Caco-2 (cell line): ENCODE data around the gene COL17A1. TPM values are rescaled to one million over a fixed set of nuclear protein-coding genes. Genes with fewer than 3 reads are reported as not detected.

ENCODE experiments used
- BruUV-seq: library from RNA; stranded (reverse); fragments of 400-500 nt; replicated peaks from 2 replicates; lab custom pipeline; 2021; lab: Mats Ljungman, UMichigan
- CTCF ChIA-PET: fragments of 300-600 bp; sonication (Branson Sonifier 250); formaldehyde crosslinking; loops from one replicate; lab custom pipeline; 2022; ENCODE audit warnings: antibody characterized with exemption; lab: Charles Lee
- POLR2A ChIA-PET: fragments of 300-600 bp; sonication (Branson Sonifier 250); formaldehyde crosslinking; loops from one replicate; lab custom pipeline; 2022; ENCODE audit warnings: antibody characterized with exemption; lab: Charles Lee
- DNase-seq, 2 experiments: peaks; one replicate each; pipeline versions ENCODE4 v3.0.0 to v3.0.0-alpha.2; 2020 to 2022
- H3K27me3 ChIP-seq: replicated peaks from 2 replicates; pipeline ENCODE4 v1.6.0; 2011; ENCODE audit warnings: low read length; ENCODE audit not compliant: control insufficient read depth, insufficient read depth
- H3K36me3 ChIP-seq: 2 replicates; pipeline ENCODE4 v1.5.1; 2011; ENCODE audit warnings: low read length; ENCODE audit not compliant: control insufficient read depth, insufficient read depth
- H3K4me1 ChIP-seq: fragments of 250-450 bp; sonication (Bioruptor Pico); 2 replicates; pipeline ENCODE4 v1.5.1; 2020; ENCODE audit warnings: mild to moderate bottlenecking
- H3K4me3 ChIP-seq: 2 replicates; pipeline ENCODE4 v1.5.1; 2011; ENCODE audit warnings: low read depth, mild to moderate bottlenecking, control low read depth, low read length
- H3K9me3 ChIP-seq: fragments of 250-450 bp; sonication (Bioruptor Pico); 2 replicates; pipeline ENCODE4 v1.5.1; 2020; ENCODE audit warnings: mild to moderate bottlenecking, moderate library complexity
- H3K27ac Mint-ChIP-seq: one replicate; pipeline ENCODE4 v1.8.0; 2022; ENCODE audit warnings: mixed read lengths; ENCODE audit not compliant: unreplicated experiment
- H3K27me3 Mint-ChIP-seq: one replicate; pipeline ENCODE4 v1.8.0; 2022; ENCODE audit warnings: mixed read lengths; ENCODE audit not compliant: insufficient read depth, unreplicated experiment
- H3K36me3 Mint-ChIP-seq: one replicate; pipeline ENCODE4 v1.8.0; 2022; ENCODE audit warnings: mild to moderate bottlenecking, mixed read lengths; ENCODE audit not compliant: insufficient read depth, unreplicated experiment
- H3K4me1 Mint-ChIP-seq: one replicate; pipeline ENCODE4 v1.8.0; 2022; ENCODE audit warnings: low read depth, mixed read lengths; ENCODE audit not compliant: unreplicated experiment
- H3K4me3 Mint-ChIP-seq: one replicate; pipeline ENCODE4 v1.8.0; 2022; ENCODE audit warnings: mild to moderate bottlenecking, moderate library complexity, mixed read lengths; ENCODE audit not compliant: unreplicated experiment
- H3K9me3 Mint-ChIP-seq: one replicate; pipeline ENCODE4 v1.8.0; 2022; ENCODE audit warnings: mixed read lengths; ENCODE audit not compliant: unreplicated experiment
- intact Hi-C: fragments of 100-400 bp; cut with micrococcal nuclease; formaldehyde crosslinking; loops from one replicate; pipeline ENCODE4 v1.10.0; 2022; ENCODE audit not compliant: unreplicated experiment
- total RNA-seq: library from RNA; stranded (reverse); gene quantifications from 2 replicates; pipeline ENCODE4 v1.2.3, GENCODE V29; 2022
- TF ChIP-seq, protein P1 (sequence below), 2 experiments: fragments of 200-600 bp in 1 of 2; IDR thresholded peaks; 1 replicate in 1 of 2; 2 replicates in 1 of 2; pipeline versions ENCODE4 v1.5.1 to v1.8.0; 2011 to 2022; ENCODE audit warnings: antibody characterized with exemption in 1 of 2, control low read depth in 1 of 2, inconsistent platforms in 1 of 2, low read depth in 1 of 2, low read length in 1 of 2, mild to moderate bottlenecking in 1 of 2, moderate library complexity in 1 of 2; ENCODE audit not compliant: insufficient read depth in 1 of 2, severe bottlenecking in 1 of 2, unreplicated experiment in 1 of 2

Gene COL17A1
- total RNA-seq, 1 experiment from 2014 or later = 0.45 TPM

DNA sequence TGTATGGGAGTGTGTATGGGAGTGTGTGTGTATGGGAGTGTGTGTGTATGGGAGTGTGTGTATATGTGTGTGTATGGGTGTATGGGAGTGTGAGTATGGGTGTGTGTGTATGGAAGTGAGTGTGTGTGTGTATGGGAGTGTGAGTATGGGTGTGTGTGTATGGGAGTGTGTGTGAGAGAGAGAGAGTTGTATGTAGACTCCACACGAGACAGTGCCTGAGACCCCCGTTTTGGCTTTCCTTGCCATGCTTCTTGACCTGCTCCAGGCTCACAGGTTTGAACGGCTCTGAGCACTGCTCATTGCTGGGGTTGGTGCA lies 49.7 kb downstream of the COL17A1 start:
- CTCF ChIA-PET = no interaction called here
- intact Hi-C loops = no loop called here
- peaks cover 15% of the 10 kb centered on the region for H3K36me3 Mint-ChIP-seq
- H3K4me3 ChIP-seq = no peak overlapping the region
- no peaks in the 10 kb centered on the region for H3K4me1 ChIP-seq
- no peaks in the 10 kb centered on the region for H3K27me3 ChIP-seq
- no peaks in the 10 kb centered on the region for H3K9me3 Mint-ChIP-seq
- H3K9me3 ChIP-seq = no peaks in the 10 kb centered on the region
- POLR2A ChIA-PET = no interaction called here
- H3K27me3 Mint-ChIP-seq = no peaks in the 10 kb centered on the region
- TF ChIP-seq, protein P1, sequence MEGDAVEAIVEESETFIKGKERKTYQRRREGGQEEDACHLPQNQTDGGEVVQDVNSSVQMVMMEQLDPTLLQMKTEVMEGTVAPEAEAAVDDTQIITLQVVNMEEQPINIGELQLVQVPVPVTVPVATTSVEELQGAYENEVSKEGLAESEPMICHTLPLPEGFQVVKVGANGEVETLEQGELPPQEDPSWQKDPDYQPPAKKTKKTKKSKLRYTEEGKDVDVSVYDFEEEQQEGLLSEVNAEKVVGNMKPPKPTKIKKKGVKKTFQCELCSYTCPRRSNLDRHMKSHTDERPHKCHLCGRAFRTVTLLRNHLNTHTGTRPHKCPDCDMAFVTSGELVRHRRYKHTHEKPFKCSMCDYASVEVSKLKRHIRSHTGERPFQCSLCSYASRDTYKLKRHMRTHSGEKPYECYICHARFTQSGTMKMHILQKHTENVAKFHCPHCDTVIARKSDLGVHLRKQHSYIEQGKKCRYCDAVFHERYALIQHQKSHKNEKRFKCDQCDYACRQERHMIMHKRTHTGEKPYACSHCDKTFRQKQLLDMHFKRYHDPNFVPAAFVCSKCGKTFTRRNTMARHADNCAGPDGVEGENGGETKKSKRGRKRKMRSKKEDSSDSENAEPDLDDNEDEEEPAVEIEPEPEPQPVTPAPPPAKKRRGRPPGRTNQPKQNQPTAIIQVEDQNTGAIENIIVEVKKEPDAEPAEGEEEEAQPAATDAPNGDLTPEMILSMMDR (IDR thresholded peaks at IDR 0.05; ENCODE audit: insufficient read depth in 1 of 2, low read depth in 1 of 2, low read length in 1 of 2, severe bottlenecking in 1 of 2, unreplicated experiment in 1 of 2) = no peak
- H3K4me3 Mint-ChIP-seq = no peak overlapping the region
- no peak for DNase-seq
- no peak overlapping the region for H3K27ac Mint-ChIP-seq
- no peaks in the 10 kb centered on the region for H3K4me1 Mint-ChIP-seq
- no peaks in the 10 kb centered on the region for H3K36me3 ChIP-seq
- BruUV-seq = no TSS peak

- Histone ChIP-seq H3K4me1 (no peaks in the 10 kb centered on the region), H3K4me3 (no peak overlapping the region), H3K27me3 (no peaks in the 10 kb centered on the region), H3K9me3 (no peaks in the 10 kb centered on the region), H3K36me3 (no peaks in the 10 kb centered on the region)
- no peak for DNase-seq
- no TSS peak for BruUV-seq
- Mint-ChIP-seq H3K36me3 (peaks cover 15% of the 10 kb centered on the region), H3K27me3 (no peaks in the 10 kb centered on the region), H3K4me1 (no peaks in the 10 kb centered on the region), H3K27ac (no peak overlapping the region), H3K9me3 (no peaks in the 10 kb centered on the region), H3K4me3 (no peak overlapping the region)
- ChIA-PET CTCF (no interaction called here), POLR2A (no interaction called here)
- TF ChIP-seq, protein P1 (IDR thresholded peaks at IDR 0.05; ENCODE audit: insufficient read depth in 1 of 2, low read depth in 1 of 2, low read length in 1 of 2, severe bottlenecking in 1 of 2, unreplicated experiment in 1 of 2) = no peak
- intact Hi-C loops = no loop called here
Observed at GRCh38 chr10:104035194-104036068, 50.2 kb downstream of the COL17A1 start.

GRCh38 chr10:104034401-104035193 lies 51.1 kb downstream of the COL17A1 start:
- Histone ChIP-seq H3K36me3 (no peaks in the 10 kb centered on the region), H3K4me1 (no peaks in the 10 kb centered on the region), H3K4me3 (no peak overlapping the region), H3K9me3 (no peaks in the 10 kb centered on the region), H3K27me3 (no peaks in the 10 kb centered on the region)
- CTCF ChIA-PET = no interaction called here
- Mint-ChIP-seq H3K9me3 (no peaks in the 10 kb centered on the region), H3K27me3 (no peaks in the 10 kb centered on the region), H3K27ac (no peak overlapping the region), H3K4me1 (no peaks in the 10 kb centered on the region), H3K36me3 (peaks cover 17% of the 10 kb centered on the region), H3K4me3 (no peak overlapping the region)
- TF ChIP-seq, protein P1 (IDR thresholded peaks at IDR 0.05; ENCODE audit: insufficient read depth in 1 of 2, low read depth in 1 of 2, low read length in 1 of 2, severe bottlenecking in 1 of 2, unreplicated experiment in 1 of 2) = no peak
- intact Hi-C loops = no loop called here
- POLR2A ChIA-PET = no interaction called here
- DNase-seq = no peak
- no TSS peak for BruUV-seq
